K562 (cell line): ENCODE results near the gene CLPSL2. TPM values are rescaled to one million over a fixed set of nuclear protein-coding genes. Genes with fewer than 3 reads are reported as not detected.
A peak's percentile ranks its signal among the peaks of the same experiment; 100 is the strongest.

ENCODE experiments used
- ATAC-seq: fragments of 200-7000 bp; cut with Tn5 transposase; 3 replicates; pipeline ENCODE4 v1.9.1; 2020; ENCODE audit warnings: moderate library complexity
- BruUV-seq: library from RNA; stranded (reverse); fragments of 400-500 nt; replicated peaks from 2 replicates; lab custom pipeline; 2021; lab: Mats Ljungman, UMichigan
- CTCF ChIA-PET: fragments of 300-600 bp; formaldehyde crosslinking; extraction: SDS; loops from one replicate; lab custom pipeline; 2021; ENCODE audit warnings: low intra/inter-chr PET ratio; lab: Yijun Ruan, JAX
- POLR2A ChIA-PET: fragments of 300-600, 350-650 bp; sonication (Branson Sonifier 250); formaldehyde crosslinking; extraction: SDS; loops from one replicate; lab custom pipeline; 2021; ENCODE audit warnings: antibody characterized with exemption, inconsistent platforms; lab: Yijun Ruan, JAX
- DNase-seq, 4 experiments: peaks; one replicate each; pipeline versions ENCODE4 v3.0.0 to v3.0.0-alpha.2; 2011 to 2018; ENCODE audit warnings: low spot score in 3 of 4, mixed read lengths in 3 of 4; ENCODE audit errors: extremely low read depth in 1 of 4
- FAIRE-seq: peaks from 2 replicates; lab custom pipeline; 2011; peaks lifted over from hg19 to GRCh38; lab: Jason Lieb, UNC
- H2AFZ ChIP-seq: 2 replicates; pipeline ENCODE4 v1.6.0; 2011; ENCODE audit warnings: low read depth, low read length, control low read depth, inconsistent platforms
- H3K27ac ChIP-seq: fragments of 200-600 bp; 3 replicates; pipeline ENCODE4 v1.8.0; 2011; ENCODE audit warnings: low read depth, mild to moderate bottlenecking, control low read depth, inconsistent platforms, low read length, moderate library complexity, mixed read lengths; ENCODE audit errors: extremely low read depth
- H3K27me3 ChIP-seq, 2 experiments: fragments of 300-600 bp in 1 of 2; 2 replicates in 1 of 2; 3 replicates in 1 of 2; pipeline versions ENCODE4 v1.6.0 to v1.8.0; 2011; ENCODE audit warnings: inconsistent platforms in 2 of 2, low read length in 2 of 2, mild to moderate bottlenecking in 1 of 2, mixed read lengths in 1 of 2, moderate library complexity in 1 of 2; ENCODE audit not compliant: control insufficient read depth in 2 of 2, insufficient read depth in 2 of 2
- H3K36me3 ChIP-seq: fragments of 300-600 bp; 3 replicates; pipeline ENCODE4 v1.8.0; 2011; ENCODE audit warnings: mild to moderate bottlenecking, low read length, inconsistent platforms; ENCODE audit not compliant: control insufficient read depth, insufficient read depth
- H3K4me1 ChIP-seq, 2 experiments: fragments of 200-600 bp in 1 of 2; replicated peaks in 1 of 2; 2 replicates in 1 of 2; 3 replicates in 1 of 2; pipeline versions ENCODE4 v1.5.1 to v1.8.0; 2011; ENCODE audit warnings: inconsistent platforms in 2 of 2, low read length in 2 of 2, mild to moderate bottlenecking in 1 of 2, mixed read lengths in 1 of 2, moderate library complexity in 1 of 2; ENCODE audit not compliant: control insufficient read depth in 2 of 2, insufficient read depth in 2 of 2
- H3K4me2 ChIP-seq: 2 replicates; pipeline ENCODE4 v1.6.1; 2011; ENCODE audit warnings: low read length, control low read depth, inconsistent platforms, mixed read lengths; ENCODE audit not compliant: insufficient read depth
- H3K4me3 ChIP-seq: fragments of 200-600 bp; sonication (generic), shearing (Covaris generic); 2 replicates; pipeline ENCODE4 v1.5.1; 2016; ENCODE audit warnings: control low read depth, inconsistent platforms
- H3K79me2 ChIP-seq: fragments of 200-600 bp; 3 replicates; pipeline ENCODE4 v1.8.0; 2011; ENCODE audit warnings: low read length, inconsistent platforms; ENCODE audit not compliant: control insufficient read depth, insufficient read depth
- H3K9ac ChIP-seq, 2 experiments: 2 replicates each; pipeline versions ENCODE4 v1.6.0 to v1.6.1; 2011; ENCODE audit warnings: low read depth in 2 of 2, low read length in 2 of 2, control low read depth in 1 of 2, inconsistent platforms in 1 of 2, mild to moderate bottlenecking in 1 of 2, mixed read lengths in 1 of 2; ENCODE audit not compliant: insufficient read depth in 1 of 2
- H3K9me1 ChIP-seq: one replicate; pipeline ENCODE4 v1.6.0; 2011; ENCODE audit warnings: inconsistent platforms, mild to moderate bottlenecking, low read length, moderate library complexity; ENCODE audit not compliant: control insufficient read depth, insufficient read depth
- H3K9me3 ChIP-seq: replicated peaks from 2 replicates; pipeline ENCODE4 v1.5.1; 2011; ENCODE audit warnings: low read depth, low read length, inconsistent platforms; ENCODE audit not compliant: control insufficient read depth, insufficient read depth
- H4K20me1 ChIP-seq: replicated peaks from 2 replicates; pipeline ENCODE4 v1.6.1; 2011; ENCODE audit warnings: low read length, inconsistent platforms, mixed read lengths; ENCODE audit not compliant: control insufficient read depth, insufficient read depth
- ATF1 ChIP-seq, 2 experiments: fragments of 450-650 bp in 1 of 2; IDR thresholded peaks; 2 replicates each; pipeline ENCODE4 v1.6.1; 2016; ENCODE audit warnings: missing compliant biosample characterization in 1 of 2, missing genetic modification characterization in 1 of 2
- BCLAF1 ChIP-seq, 2 experiments: fragments of 450-650 bp in 1 of 2; IDR thresholded peaks; 2 replicates each; pipeline ENCODE4 v1.6.1; 2011 to 2017; ENCODE audit warnings: low read depth in 2 of 2, antibody characterized with exemption in 1 of 2, borderline replicate concordance in 1 of 2, low read length in 1 of 2, mild to moderate bottlenecking in 1 of 2, mixed read lengths in 1 of 2; ENCODE audit not compliant: control insufficient read depth in 1 of 2
- CTCFL ChIP-seq: IDR thresholded peaks from 2 replicates; pipeline ENCODE4 v1.6.1; 2011; ENCODE audit warnings: borderline replicate concordance, low read depth, mild to moderate bottlenecking, moderate library complexity, low read length; ENCODE audit not compliant: insufficient read depth, poor library complexity, severe bottlenecking
- E2F1 ChIP-seq: sonication (generic); formaldehyde crosslinking; IDR thresholded peaks from 2 replicates; pipeline ENCODE4 v1.8.1; 2023; ENCODE audit warnings: mild to moderate bottlenecking, missing genetic modification reagents, moderate library complexity
- EP400 ChIP-seq: fragments of 450-650 bp; IDR thresholded peaks from 2 replicates; pipeline ENCODE4 v1.6.1; 2017; ENCODE audit warnings: antibody characterized with exemption, mild to moderate bottlenecking, moderate library complexity
- ETV6 ChIP-seq, 3 experiments: fragments of 150-350 bp in 1 of 3; sonication (generic) in 1 of 3; formaldehyde crosslinking in 1 of 3; IDR thresholded peaks; 2 replicates each; pipeline versions ENCODE4 v1.6.1 to v1.8.0; 2014 to 2022; ENCODE audit warnings: borderline replicate concordance in 2 of 3, low read depth in 2 of 3, antibody characterized with exemption in 1 of 3, low read length in 1 of 3, mild to moderate bottlenecking in 1 of 3, missing genetic modification reagents in 1 of 3
- SMAD3 ChIP-seq: fragments of 450-650 bp; formaldehyde crosslinking; conservative IDR thresholded peaks from 2 replicates; pipeline ENCODE4 v1.4.0; 2020; ENCODE audit warnings: mild to moderate bottlenecking
- ZFX ChIP-seq: sonication (generic); formaldehyde crosslinking; IDR thresholded peaks from 2 replicates; pipeline ENCODE4 v1.8.0; 2022; ENCODE audit warnings: mild to moderate bottlenecking, missing genetic modification reagents, moderate library complexity
- ZNF143 ChIP-seq: sonication (generic); formaldehyde crosslinking; IDR thresholded peaks from 2 replicates; pipeline ENCODE4 v1.9.0; 2022; ENCODE audit warnings: mild to moderate bottlenecking, missing genetic modification reagents
- ZNF785 ChIP-seq: fragments of 250-450 bp; sonication (Bioruptor Pico); IDR thresholded peaks from 2 replicates; pipeline ENCODE4 v1.4.0; 2020; ENCODE audit warnings: mild to moderate bottlenecking
- WGBS: fragments of 100-300 bp; shearing (Covaris generic); methylation state at CpG from one replicate; pipeline ENCODE4 v1.1.6; 2016; ENCODE audit warnings: low coverage, mixed read lengths; ENCODE audit not compliant: insufficient coverage; ENCODE audit errors: missing lambda C conversion rate; 5-methylcytosine and 5-hydroxymethylcytosine counted together
- in situ Hi-C: fragments of 300-500 bp; cut with MboI; formaldehyde crosslinking; loops from 4 replicates; pipeline ENCODE4 v1.15.0; 2018; ENCODE audit warnings: inconsistent platforms, mixed read lengths
- intact Hi-C: fragments of 100-400 bp; cut with micrococcal nuclease; formaldehyde crosslinking; loops from 2 replicates; pipeline ENCODE4 v1.14.2; 2022
- polyA plus RNA-seq, 8 experiments: library from polyadenylated mRNA; depleted of rRNA in 4 of 8; stranded (reverse) in 5 of 8; unstranded in 3 of 8; fragments of >200 nt; fragmentation: Nextera tagmentation in 2 of 8; fragmentation: Illumina TruSeq in 1 of 8; extraction: Ambion mirVana in 2 of 8; extraction: Trizol in 1 of 8; gene quantifications; 2 replicates each; pipeline versions ENCODE4 v1.2.1 to v1.2.3, GENCODE V29; 2011 to 2014; ENCODE audit warnings: inconsistent platforms in 1 of 8, missing spikeins in 1 of 8
- total RNA-seq, 7 experiments: library from RNA; depleted of rRNA in 6 of 7; stranded (reverse); fragments of >200 nt in 6 of 7; fragmentation: Illumina TruSeq in 2 of 7; extraction: Trizol in 2 of 7; gene quantifications; 2 replicates each; pipeline versions ENCODE4 v1.2.1 to v1.2.3, GENCODE V29; 2011 to 2021; ENCODE audit warnings: low replicate concordance in 1 of 7

The CLPSL2 gene
- total and polyA plus RNA-seq, 9 of the 15 experiments (the other 6 are each of a cell fraction or from before 2014, with no cell fraction given), result not detected

- intact Hi-C loops (no loop called here), in situ Hi-C loops (no loop called here)
- no TSS peak for BruUV-seq
- no peaks in the 10 kb centered on the region for H3K4me1 ChIP-seq
- peaks cover 10% of the 10 kb centered on the region for H3K9me3 ChIP-seq
- ATAC-seq, result no peak
- 3% methylated on average over 7 of the region's 7 CpGs for WGBS
- DNase-seq, result peak in 1 of 4 experiments; percentile 4
- no peak overlapping the region for H3K4me3 ChIP-seq
- no peaks in the 10 kb centered on the region for H3K9me1 ChIP-seq
- ChIA-PET POLR2A (interaction anchor here (0.6 to 1.2 kb wide), 4 partner anchors 9 to 279 kb away, joined by 3 read pairs; no protein-coding TSS in a partner anchor), CTCF (no interaction called here)
- no peak overlapping the region for H3K4me2 ChIP-seq
- H4K20me1 ChIP-seq, result no peaks in the 10 kb centered on the region
- TF ChIP-seq SMAD3 (CRISPR knock-in tag) (no peak), ZFX (CRISPR knock-in tag) (no peak), CTCFL (no peak), EP400 (no peak), BCLAF1 (IDR thresholded peaks at IDR 0.05; ENCODE audit: borderline replicate concordance in 1 of 2, control insufficient read depth in 1 of 2, low read depth in 2 of 2, low read length in 1 of 2) (no peak), ZNF785 (CRISPR knock-in tag) (no peak), ZNF143 (CRISPR knock-in tag) (no peak), ATF1 (CRISPR knock-in tag; IDR thresholded peaks at IDR 0.05) (no peak), ATF1 (tag; IDR thresholded peaks at IDR 0.05) (no peak), E2F1 (CRISPR knock-in tag) (no peak), ETV6 (IDR thresholded peaks at IDR 0.05; ENCODE audit: borderline replicate concordance in 1 of 2, low read depth in 2 of 2, low read length in 1 of 2) (no peak), ETV6 (CRISPR knock-in tag; IDR thresholded peaks at IDR 0.05; ENCODE audit: borderline replicate concordance) (no peak)
- no peak overlapping the region for H3K27ac ChIP-seq
- no peak overlapping the region for H2AFZ ChIP-seq
- H3K36me3 ChIP-seq, result no peaks in the 10 kb centered on the region
- no peaks in the 10 kb centered on the region for H3K79me2 ChIP-seq
- FAIRE-seq, result no peak
- H3K27me3 ChIP-seq, result peaks cover 56 to 81% of the 10 kb centered on the region in 2 experiments
- no peak overlapping the region for H3K9ac ChIP-seq
Observed at GRCh38 chr6:35750557-35750956, 25.8 kb upstream of the CLPSL2 start.
